Mesenchymal stem cell (in vitro differentiated cells and primary cell): ENCODE data around the gene DERA.

Experiments
- DNase-seq: peaks from one replicate; pipeline ENCODE4 v3.0.0-alpha.2; 2013
- H2AFZ ChIP-seq: one replicate; pipeline ENCODE4 v1.6.1; 2013; ENCODE audit warnings: low read depth, mild to moderate bottlenecking, control low read depth, inconsistent platforms, low read length, moderate library complexity
- H2AK5ac ChIP-seq: 2 replicates; pipeline ENCODE4 v1.6.1; 2013; ENCODE audit warnings: low read length, moderate library complexity, mild to moderate bottlenecking, inconsistent platforms; ENCODE audit not compliant: severe bottlenecking
- H2BK120ac ChIP-seq: one replicate; pipeline ENCODE4 v1.6.1; 2013; ENCODE audit warnings: low read depth, mild to moderate bottlenecking, inconsistent platforms, low read length, moderate library complexity
- H2BK12ac ChIP-seq, 2 experiments: one replicate each; pipeline ENCODE4 v1.6.1; 2013; ENCODE audit warnings: inconsistent platforms in 2 of 2, low read length in 2 of 2, mild to moderate bottlenecking in 2 of 2, moderate library complexity in 2 of 2, control low read depth in 1 of 2
- H2BK15ac ChIP-seq: one replicate; pipeline ENCODE4 v1.6.1; 2013; ENCODE audit warnings: mild to moderate bottlenecking, low read depth, inconsistent platforms; ENCODE audit not compliant: poor library complexity, severe bottlenecking
- H2BK5ac ChIP-seq: 2 replicates; pipeline ENCODE4 v1.6.1; 2013; ENCODE audit warnings: low read depth, mild to moderate bottlenecking, low read length, control low read depth, inconsistent platforms; ENCODE audit not compliant: poor library complexity, severe bottlenecking
- H3K14ac ChIP-seq, 2 experiments: one replicate each; pipeline ENCODE4 v1.6.1; 2013; ENCODE audit warnings: inconsistent platforms in 2 of 2, low read length in 2 of 2, control low read depth in 1 of 2, mild to moderate bottlenecking in 1 of 2, moderate library complexity in 1 of 2
- H3K18ac ChIP-seq, 2 experiments: one replicate each; pipeline ENCODE4 v1.6.1; 2013; ENCODE audit warnings: inconsistent platforms in 2 of 2, low read length in 2 of 2, control low read depth in 1 of 2, low read depth in 1 of 2, mild to moderate bottlenecking in 1 of 2
- H3K23ac ChIP-seq, 2 experiments: one replicate each; pipeline ENCODE4 v1.6.1; 2013; ENCODE audit warnings: inconsistent platforms in 2 of 2, low read length in 2 of 2, mild to moderate bottlenecking in 2 of 2, moderate library complexity in 2 of 2, control low read depth in 1 of 2
- H3K27ac ChIP-seq: 2 replicates; pipeline ENCODE4 v1.5.1; 2013; ENCODE audit warnings: mild to moderate bottlenecking, moderate library complexity, low read length, control low read depth, inconsistent platforms; ENCODE audit not compliant: poor library complexity, severe bottlenecking
- H3K27me3 ChIP-seq, 2 experiments: 2 replicates each; pipeline versions ENCODE4 v1.6.1 to v1.7.0; 2013; ENCODE audit warnings: low read length in 2 of 2, mild to moderate bottlenecking in 2 of 2, moderate library complexity in 2 of 2, control low read depth in 1 of 2, inconsistent platforms in 1 of 2; ENCODE audit not compliant: control insufficient read depth in 1 of 2, insufficient read depth in 1 of 2
- H3K36me3 ChIP-seq, 2 experiments: 2 replicates each; pipeline versions ENCODE4 v1.6.1 to v1.7.0; 2013; ENCODE audit warnings: low read length in 2 of 2, control low read depth in 1 of 2, inconsistent platforms in 1 of 2, low read depth in 1 of 2, mild to moderate bottlenecking in 1 of 2; ENCODE audit not compliant: insufficient read depth in 2 of 2, control insufficient read depth in 1 of 2
- H3K4ac ChIP-seq, 2 experiments: one replicate each; pipeline ENCODE4 v1.6.1; 2013; ENCODE audit warnings: inconsistent platforms in 2 of 2, low read length in 2 of 2, mild to moderate bottlenecking in 2 of 2, moderate library complexity in 2 of 2, control low read depth in 1 of 2, low read depth in 1 of 2
- H3K4me1 ChIP-seq: 2 replicates; pipeline ENCODE4 v1.6.1; 2013; ENCODE audit warnings: low read depth, low read length, control low read depth; ENCODE audit not compliant: control insufficient read depth, insufficient read depth
- H3K4me2 ChIP-seq: 2 replicates; pipeline ENCODE4 v1.6.1; 2013; ENCODE audit warnings: low read length, mild to moderate bottlenecking, inconsistent platforms; ENCODE audit not compliant: poor library complexity, severe bottlenecking
- H3K4me3 ChIP-seq, 2 experiments: 2 replicates each; pipeline versions ENCODE4 v1.5.1 to v1.7.0; 2013; ENCODE audit warnings: low read length in 2 of 2, mild to moderate bottlenecking in 2 of 2, control low read depth in 1 of 2, low read depth in 1 of 2; ENCODE audit not compliant: insufficient read depth in 1 of 2
- H3K79me1 ChIP-seq: replicated peaks from 2 replicates; pipeline ENCODE4 v1.6.1; 2013; ENCODE audit warnings: mild to moderate bottlenecking, control low read depth, low read length, inconsistent platforms; ENCODE audit not compliant: poor library complexity, severe bottlenecking
- H3K9ac ChIP-seq: 2 replicates; pipeline ENCODE4 v1.7.0; 2013; ENCODE audit warnings: mild to moderate bottlenecking, low read length, moderate library complexity
- H3K9me3 ChIP-seq: 2 replicates; pipeline ENCODE4 v1.7.0; 2013; ENCODE audit warnings: mild to moderate bottlenecking, low read length; ENCODE audit not compliant: control insufficient read depth
- H4K8ac ChIP-seq: one replicate; pipeline ENCODE4 v1.6.1; 2013; ENCODE audit warnings: inconsistent platforms, mild to moderate bottlenecking, low read length, moderate library complexity
- H4K91ac ChIP-seq: one replicate; pipeline ENCODE4 v1.6.1; 2013; ENCODE audit warnings: mild to moderate bottlenecking, low read length, inconsistent platforms
- WGBS: methylation state at CpG from one replicate; pipeline ENCODE4 v1.1.7; 2013; ENCODE audit warnings: mixed read lengths; 5-methylcytosine and 5-hydroxymethylcytosine counted together

DERA gene

GRCh38 chr12:15977999-15978951 lies 67.1 kb downstream of the DERA start:
- Histone ChIP-seq H3K4ac (no peak overlapping the region), H3K4me1 (peaks cover 3% of the 10 kb centered on the region), H2BK15ac (no peak overlapping the region), H2AFZ (no peak overlapping the region), H2BK5ac (no peak overlapping the region), H2AK5ac (no peak overlapping the region), H3K14ac (no peak overlapping the region), H3K9ac (peak overlapping the region; percentile 77), H3K27me3 (no peaks in the 10 kb centered on the region), H3K36me3 (peaks cover 0 to 20% of the 10 kb centered on the region in 2 experiments), H3K4me3 (no peak overlapping the region), H2BK120ac (no peak overlapping the region), H3K27ac (peak overlapping the region; percentile 97), H2BK12ac (no peak overlapping the region), H3K18ac (no peak overlapping the region), H4K8ac (no peak overlapping the region), H4K91ac (no peak overlapping the region), H3K9me3 (no peaks in the 10 kb centered on the region), H3K4me2 (no peak overlapping the region), H3K23ac (no peak overlapping the region), H3K79me1 (peaks cover 11% of the 10 kb centered on the region)
- peak; percentile 55 for DNase-seq
- 59% methylated on average over 3 of the region's 7 CpGs for WGBS

- Histone ChIP-seq H3K4me3 (peak overlapping the region in 1 of 2 experiments; percentile 24), H3K4me1 (peaks cover 3% of the 10 kb centered on the region), H3K14ac (no peak overlapping the region), H3K9me3 (no peaks in the 10 kb centered on the region), H4K91ac (no peak overlapping the region), H3K27ac (peak overlapping the region; percentile 97), H2BK5ac (peak overlapping the region; percentile 35), H3K4me2 (no peak overlapping the region), H4K8ac (no peak overlapping the region), H2AK5ac (peak overlapping the region; percentile 95), H3K23ac (no peak overlapping the region), H2BK120ac (no peak overlapping the region), H3K9ac (peak overlapping the region; percentile 77), H3K27me3 (no peaks in the 10 kb centered on the region), H3K4ac (no peak overlapping the region), H3K36me3 (peaks cover 4 to 31% of the 10 kb centered on the region in 2 experiments), H2BK12ac (peak overlapping the region in 1 of 2 experiments; percentile 59), H2AFZ (no peak overlapping the region), H2BK15ac (no peak overlapping the region), H3K18ac (peak overlapping the region in 1 of 2 experiments; percentile 70), H3K79me1 (peaks cover 20% of the 10 kb centered on the region)
- no CpG with 5 or more reads among the region's 2 CpGs for WGBS
- peak; percentile 37 for DNase-seq
These were observed 68.3 kb downstream of the DERA start for GRCh38 chr12:15979096-15980092.

DNA sequence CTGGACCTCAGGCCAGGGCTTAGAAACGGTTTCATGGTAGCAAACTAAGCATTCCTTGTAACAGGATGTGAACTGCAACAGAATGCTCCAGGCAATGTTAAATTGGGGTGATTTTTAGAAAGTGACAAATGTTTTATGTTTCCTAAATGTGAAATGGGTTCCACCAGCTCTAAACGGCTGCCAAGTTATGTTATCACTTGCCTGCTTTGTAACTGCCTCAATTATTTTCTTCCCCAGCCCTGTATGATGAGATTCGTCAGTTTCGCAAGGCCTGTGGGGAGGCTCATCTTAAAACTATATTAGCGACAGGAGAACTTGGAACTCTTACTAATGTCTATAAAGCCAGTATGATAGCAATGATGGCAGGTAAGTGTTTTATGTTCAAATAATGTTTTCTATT lies 70.9 kb downstream of the DERA start:
- H3K9me3 ChIP-seq, result no peaks in the 10 kb centered on the region
- peaks cover 19% of the 10 kb centered on the region for H3K79me1 ChIP-seq
- H3K27ac ChIP-seq, result no peak overlapping the region
- no peak overlapping the region for H3K18ac ChIP-seq
- peak overlapping the region; percentile 18 for H3K9ac ChIP-seq
- H3K14ac ChIP-seq, result no peak overlapping the region
- H2AK5ac ChIP-seq, result peak overlapping the region; percentile 42
- H3K23ac ChIP-seq, result no peak overlapping the region
- H3K27me3 ChIP-seq, result no peaks in the 10 kb centered on the region
- no peak overlapping the region for H4K91ac ChIP-seq
- H3K4ac ChIP-seq, result no peak overlapping the region
- no peak overlapping the region for H2BK5ac ChIP-seq
- H3K4me3 ChIP-seq, result no peak overlapping the region
- DNase-seq, result no peak
- 91% methylated on average over 5 of the region's 5 CpGs for WGBS
- H2BK15ac ChIP-seq, result no peak overlapping the region
- H3K4me2 ChIP-seq, result no peak overlapping the region
- H3K36me3 ChIP-seq, result peaks cover 4 to 25% of the 10 kb centered on the region in 2 experiments
- no peak overlapping the region for H2BK12ac ChIP-seq
- peaks cover 3% of the 10 kb centered on the region for H3K4me1 ChIP-seq
- H2BK120ac ChIP-seq, result no peak overlapping the region
- no peak overlapping the region for H4K8ac ChIP-seq
- no peak overlapping the region for H2AFZ ChIP-seq
